Stimulated activated CD4-positive, alpha-beta T cell treated with anti-CD3 and anti-CD28 coated beads, Interleukin-4, amount 100 ng/mL, for 48 hours (primary cell): Measurements from ENCODE around the gene ADI1.
"Not testable (repeated sequence)": the region's sequence is repeated elsewhere in the genome, so short reads cannot be mapped to it uniquely, and the experiment has no call there.

ENCODE experiments used
- DNase-seq, 2 donors: peaks; one replicate each; pipeline ENCODE4 v3.0.0-alpha.2; 2020; ENCODE audit warnings: low read depth in 2 of 2

The ADI1 gene

GRCh38 chr2:3493615-3494007 is 25.7 kb downstream of the ADI1 start:
- DNase-seq = no peak

- DNase-seq = no peak
Measured at GRCh38 chr2:3492951-3493614, 26.2 kb downstream of the ADI1 start.

- DNase-seq = not testable (repeated sequence)
Measured at GRCh38 chr2:3492475-3492787, 26.9 kb downstream of the ADI1 start.

GRCh38 chr2:3491716-3492474 is 27.4 kb downstream of the ADI1 start:
- no peak for DNase-seq

- DNase-seq = no peak
Measured at GRCh38 chr2:3491306-3491705, 28.0 kb downstream of the ADI1 start.

- DNase-seq = no peak
Measured at GRCh38 chr2:3490191-3491170, 28.9 kb downstream of the ADI1 start.

- DNase-seq = no peak
Measured at GRCh38 chr2:3489764-3490115, 29.6 kb downstream of the ADI1 start.

GRCh38 chr2:3488855-3489763 is 30.2 kb downstream of the ADI1 start:
- no peak for DNase-seq

GRCh38 chr2:3488061-3488531 is 31.2 kb downstream of the ADI1 start:
- no peak for DNase-seq

- no peak for DNase-seq
Measured at GRCh38 chr2:3487432-3487831, 31.9 kb downstream of the ADI1 start.

GRCh38 chr2:3487028-3487425 is 32.3 kb downstream of the ADI1 start:
- no peak for DNase-seq

GRCh38 chr2:3486047-3487027 is 33.0 kb downstream of the ADI1 start:
- DNase-seq = no peak

GRCh38 chr2:3485166-3485565 is 34.2 kb downstream of the ADI1 start:
- no peak for DNase-seq

GRCh38 chr2:3483986-3484960 is 35.1 kb downstream of the ADI1 start:
- DNase-seq = no peak

GRCh38 chr2:3483227-3483985 is 35.9 kb downstream of the ADI1 start:
- no peak for DNase-seq

GRCh38 chr2:3482363-3482821 is 36.9 kb downstream of the ADI1 start:
- DNase-seq = no peak

- no peak for DNase-seq
Measured at GRCh38 chr2:3481736-3482362, 37.5 kb downstream of the ADI1 start.

- no peak for DNase-seq
Measured at GRCh38 chr2:3481011-3481400, 38.3 kb downstream of the ADI1 start.
